ENCODE data around the gene TMEM174.

TMEM174 gene

GRCh38 chr5:73182307-73182706 lies 9.3 kb downstream of the TMEM174 start:
- Mint-ChIP-seq H3K36me3 (ENCODE audit: low read depth) (peaks cover 7% of the 10 kb centered on the region), H3K9me3 (peaks cover 4% of the 10 kb centered on the region), H3K4me1 (peaks cover 43% of the 10 kb centered on the region), H3K4me3 (no peak overlapping the region), H3K27ac (peak overlapping the region in 2 of 3 experiments; percentile 21 to 85), H3K27me3 (ENCODE audit: low read depth) (no peaks in the 10 kb centered on the region)
- no peak for TF ChIP-seq CTCF (IDR thresholded peaks at IDR 0.05; ENCODE audit: unreplicated experiment in 3 of 3)

GRCh38 chr5:73183000-73183399 lies 10.0 kb downstream of the TMEM174 start:
- Mint-ChIP-seq H3K4me1 (peaks cover 43% of the 10 kb centered on the region), H3K9me3 (peaks cover 4% of the 10 kb centered on the region), H3K4me3 (peak overlapping the region in 1 of 3 experiments; percentile 1), H3K27ac (peak overlapping the region in 2 of 3 experiments; percentile 6 to 90), H3K27me3 (ENCODE audit: low read depth) (no peaks in the 10 kb centered on the region), H3K36me3 (ENCODE audit: low read depth) (peaks cover 7% of the 10 kb centered on the region)
- TF ChIP-seq CTCF (IDR thresholded peaks at IDR 0.05; ENCODE audit: unreplicated experiment in 3 of 3): no peak

GRCh38 chr5:73183481-73183891 lies 10.5 kb downstream of the TMEM174 start:
- Mint-ChIP-seq H3K4me1 (peaks cover 43% of the 10 kb centered on the region), H3K9me3 (peaks cover 4% of the 10 kb centered on the region), H3K4me3 (peak overlapping the region in 2 of 3 experiments; percentile 1 to 11), H3K27me3 (ENCODE audit: low read depth) (no peaks in the 10 kb centered on the region), H3K27ac (peak overlapping the region in 2 of 3 experiments; percentile 6 to 90), H3K36me3 (ENCODE audit: low read depth) (peaks cover 7% of the 10 kb centered on the region)
- no peak for TF ChIP-seq CTCF (IDR thresholded peaks at IDR 0.05; ENCODE audit: unreplicated experiment in 3 of 3)

GRCh38 chr5:73186976-73187375 lies 14.0 kb downstream of the TMEM174 start:
- Mint-ChIP-seq H3K4me1 (peaks cover 46% of the 10 kb centered on the region), H3K27me3 (ENCODE audit: low read depth) (peaks cover 8% of the 10 kb centered on the region), H3K36me3 (ENCODE audit: low read depth) (peaks cover 7% of the 10 kb centered on the region), H3K4me3 (no peak overlapping the region), H3K27ac (no peak overlapping the region), H3K9me3 (peaks cover 4% of the 10 kb centered on the region)
- TF ChIP-seq CTCF (IDR thresholded peaks at IDR 0.05; ENCODE audit: unreplicated experiment in 3 of 3): no peak

- TF ChIP-seq CTCF (IDR thresholded peaks at IDR 0.05; ENCODE audit: unreplicated experiment in 3 of 3): no peak
- Mint-ChIP-seq H3K27ac (peak overlapping the region; percentile 54 to 77 (median 63)), H3K4me1 (peaks cover 30% of the 10 kb centered on the region), H3K4me3 (peak overlapping the region in 1 of 3 experiments; percentile 33), H3K27me3 (ENCODE audit: low read depth) (peaks cover 8% of the 10 kb centered on the region), H3K9me3 (peaks cover 4% of the 10 kb centered on the region), H3K36me3 (ENCODE audit: low read depth) (peaks cover 7% of the 10 kb centered on the region)
Observed at GRCh38 chr5:73188764-73189531, 16.0 kb downstream of the TMEM174 start.
